Colonic mucosa (tissue), 4 donors: ENCODE measurements around the gene RGS3. TPM values are rescaled to one million over a fixed set of nuclear protein-coding genes. Genes with fewer than 3 reads are reported as not detected.

Experiments used
- DNase-seq: peaks from one replicate; pipeline ENCODE4 v3.0.0-alpha.2; 2020
- H3K27ac ChIP-seq: fragments of 200-600 bp; one replicate; pipeline ENCODE4 v1.8.0; 2021
- H3K27me3 ChIP-seq: fragments of 200-600 bp; one replicate; pipeline ENCODE4 v1.8.0; 2021
- H3K36me3 ChIP-seq: fragments of 200-600 bp; one replicate; pipeline ENCODE4 v1.8.0; 2021
- H3K4me1 ChIP-seq: fragments of 200-600 bp; one replicate; pipeline ENCODE4 v1.8.0; 2021; ENCODE audit warnings: mild to moderate bottlenecking
- H3K4me3 ChIP-seq: fragments of 200-600 bp; one replicate; pipeline ENCODE4 v1.8.0; 2021
- H3K9ac ChIP-seq, 2 donors: one replicate each; pipeline ENCODE4 v1.7.0; 2013; ENCODE audit warnings: control low read depth in 2 of 2, low read depth in 2 of 2, low read length in 2 of 2
- H3K9me3 ChIP-seq: fragments of 200-600 bp; one replicate; pipeline ENCODE4 v1.8.0; 2021
- CTCF ChIP-seq: fragments of 200-600 bp; IDR thresholded peaks from one replicate; pipeline ENCODE4 v1.8.0; 2022; ENCODE audit warnings: antibody characterized with exemption, mild to moderate bottlenecking
- intact Hi-C: fragments of 100-400 bp; cut with DNase I; formaldehyde crosslinking; loops from one replicate; pipeline ENCODE4 v1.14.1; 2022
- total RNA-seq, 2 donors: library from RNA; stranded (reverse); fragmentation: NEBNext Ultra II Directional in 1 of 2; extraction: Animal tissue kit (Norgen Biotek cat#: 25700) in 1 of 2; gene quantifications; one replicate each; pipeline ENCODE4 v1.2.1, GENCODE V29; 2021
- donor health status: healthy.
- donor health status: DM: no; HTN: no; CAD: no.
- donor health status: DM: no; HTN: no; CAD: no.

The RGS3 gene
- total RNA-seq, 2 donors from 2014 or later: 67.4 to 71.1 TPM

GRCh38 chr9:113444736-113445135 is 18.8 kb upstream of the RGS3 start:
- H3K27ac ChIP-seq: no peak overlapping the region
- intact Hi-C loops: loop anchor here (2.0 kb wide), 1 partner anchor 214 kb away; no protein-coding TSS in a partner anchor
- no peak for DNase-seq
- H3K9me3 ChIP-seq: no peaks in the 10 kb centered on the region
- H3K9ac ChIP-seq: no peak overlapping the region
- no peak for TF ChIP-seq CTCF
- no peak overlapping the region for H3K4me3 ChIP-seq
- H3K36me3 ChIP-seq: no peaks in the 10 kb centered on the region
- H3K27me3 ChIP-seq: no peaks in the 10 kb centered on the region
- H3K4me1 ChIP-seq: no peaks in the 10 kb centered on the region

GRCh38 chr9:113446323-113446740 is 17.2 kb upstream of the RGS3 start:
- TF ChIP-seq CTCF: peak; percentile 55
- no peak for DNase-seq
- Histone ChIP-seq H3K9ac (no peak overlapping the region), H3K27ac (no peak overlapping the region), H3K4me3 (no peak overlapping the region), H3K36me3 (no peaks in the 10 kb centered on the region), H3K9me3 (no peaks in the 10 kb centered on the region), H3K27me3 (no peaks in the 10 kb centered on the region), H3K4me1 (no peaks in the 10 kb centered on the region)
- intact Hi-C loops: loop anchor here (2.0 kb wide), 1 partner anchor 144 kb away; no protein-coding TSS in a partner anchor

GRCh38 chr9:113449376-113449775 is 14.2 kb upstream of the RGS3 start:
- H3K27ac ChIP-seq: no peak overlapping the region
- DNase-seq: no peak
- H3K9me3 ChIP-seq: no peaks in the 10 kb centered on the region
- no peaks in the 10 kb centered on the region for H3K4me1 ChIP-seq
- no peak overlapping the region for H3K4me3 ChIP-seq
- no peak overlapping the region for H3K9ac ChIP-seq
- intact Hi-C loops: no loop called here
- no peak for TF ChIP-seq CTCF
- H3K36me3 ChIP-seq: no peaks in the 10 kb centered on the region
- H3K27me3 ChIP-seq: no peaks in the 10 kb centered on the region

- no peaks in the 10 kb centered on the region for H3K4me1 ChIP-seq
- no peak overlapping the region for H3K9ac ChIP-seq
- H3K36me3 ChIP-seq: no peaks in the 10 kb centered on the region
- H3K9me3 ChIP-seq: no peaks in the 10 kb centered on the region
- DNase-seq: no peak
- no peak overlapping the region for H3K27ac ChIP-seq
- H3K4me3 ChIP-seq: no peak overlapping the region
- no peak for TF ChIP-seq CTCF
- intact Hi-C loops: no loop called here
- H3K27me3 ChIP-seq: no peaks in the 10 kb centered on the region
These were observed 11.4 kb upstream of the RGS3 start for GRCh38 chr9:113452113-113452605.

- H3K4me3 ChIP-seq: no peak overlapping the region
- no peak for TF ChIP-seq CTCF
- no peaks in the 10 kb centered on the region for H3K36me3 ChIP-seq
- no peak for DNase-seq
- no peaks in the 10 kb centered on the region for H3K9me3 ChIP-seq
- H3K9ac ChIP-seq: no peak overlapping the region
- no peaks in the 10 kb centered on the region for H3K27me3 ChIP-seq
- peak overlapping the region; percentile 55 for H3K27ac ChIP-seq
- intact Hi-C loops: no loop called here
- H3K4me1 ChIP-seq: no peaks in the 10 kb centered on the region
These were observed 8.4 kb upstream of the RGS3 start for GRCh38 chr9:113454914-113455761.
